ENCODE measurements around the gene RBM11.
A peak's percentile ranks its signal among the peaks of the same experiment; 100 is the strongest.
"Not testable (repeated sequence)": the region's sequence is repeated elsewhere in the genome, so short reads cannot be mapped to it uniquely, and the experiment has no call there.

Gene RBM11
- 0.61 to 2.1 (median 1.1) reads per million in 9 experiments for total RNA-seq

GRCh38 chr21:14215971-14216641 is at the start of gene RBM11:
Gene RBM11, plus strand, starts transcription at chr21:14216157. Its CDS starts 30 bp downstream, at chr21:14216187.
- Mint-ChIP-seq H3K4me1 (ENCODE audit: low read depth in 2 of 2) (peaks cover 0 to 6% of the 10 kb centered on the region in 2 donors), H3K4me3 (peak within 1 kb of the TSS; percentile 75 to 81), H3K9me3 (no peaks in the 10 kb centered on the region), H3K36me3 (ENCODE audit: insufficient read depth) (no peaks in the 10 kb centered on the region), H3K27ac (no peak within 1 kb of the TSS), H3K27me3 (peaks cover 17 to 24% of the 10 kb centered on the region in 2 donors)
- DNase-seq = peak; percentile 37 to 43 (median 42)
- ATAC-seq (replicated peaks) = peak; percentile 91

GRCh38 chr21:14166463-14167223 is 49.3 kb upstream of the RBM11 start:
- not testable (repeated sequence) for H3K9me3 Mint-ChIP-seq; H3K4me1 Mint-ChIP-seq (ENCODE audit: low read depth in 2 of 2); H3K36me3 Mint-ChIP-seq (ENCODE audit: insufficient read depth); DNase-seq; H3K27ac Mint-ChIP-seq; H3K27me3 Mint-ChIP-seq; H3K4me3 Mint-ChIP-seq; ATAC-seq (replicated peaks)

GRCh38 chr21:14206222-14206621 is 9.7 kb upstream of the RBM11 start:
- Mint-ChIP-seq H3K27ac (no peak overlapping the region), H3K4me3 (no peak overlapping the region), H3K27me3 (peaks cover 0 to 4% of the 10 kb centered on the region in 2 donors), H3K9me3 (no peaks in the 10 kb centered on the region), H3K4me1 (ENCODE audit: low read depth in 2 of 2) (no peaks in the 10 kb centered on the region), H3K36me3 (ENCODE audit: insufficient read depth) (no peaks in the 10 kb centered on the region)
- ATAC-seq (replicated peaks) (no peak), DNase-seq (no peak)

- no peak for ATAC-seq (replicated peaks)
- DNase-seq = no peak
- Mint-ChIP-seq H3K4me1 (ENCODE audit: low read depth in 2 of 2) (no peaks in the 10 kb centered on the region), H3K27ac (no peak within 1 kb of the TSS), H3K4me3 (no peak within 1 kb of the TSS), H3K27me3 (peaks cover 10 to 19% of the 10 kb centered on the region in 2 donors), H3K9me3 (no peaks in the 10 kb centered on the region), H3K36me3 (ENCODE audit: insufficient read depth) (no peaks in the 10 kb centered on the region)
Observed at GRCh38 chr21:14210738-14211137, 5.2 kb upstream of the RBM11 start, which contains the start of gene LIPI. Gene LIPI, minus strand, starts transcription at chr21:14210955. Its CDS starts 110 bp downstream, at chr21:14210845.

- Mint-ChIP-seq H3K27ac (no peak overlapping the region), H3K9me3 (no peaks in the 10 kb centered on the region), H3K27me3 (peaks cover 17 to 28% of the 10 kb centered on the region in 2 donors), H3K36me3 (ENCODE audit: insufficient read depth) (no peaks in the 10 kb centered on the region), H3K4me1 (ENCODE audit: low read depth in 2 of 2) (peaks cover 0 to 6% of the 10 kb centered on the region in 2 donors), H3K4me3 (no peak overlapping the region)
- DNase-seq (no peak), ATAC-seq (replicated peaks) (no peak)
Observed at GRCh38 chr21:14213164-14213563, 2.8 kb upstream of the RBM11 start.

- Mint-ChIP-seq H3K4me3 (no peak overlapping the region), H3K9me3 (peaks cover under 1% of the 10 kb centered on the region in 2 donors), H3K4me1 (ENCODE audit: low read depth in 2 of 2) (no peaks in the 10 kb centered on the region), H3K27me3 (peaks cover 0 to under 1% of the 10 kb centered on the region in 2 donors), H3K36me3 (ENCODE audit: insufficient read depth) (no peaks in the 10 kb centered on the region), H3K27ac (no peak overlapping the region)
- ATAC-seq (replicated peaks) (no peak), DNase-seq (no peak)
Observed at GRCh38 chr21:14223365-14223764, 7.4 kb downstream of the RBM11 start.

- H3K4me3 Mint-ChIP-seq = no peak overlapping the region
- H3K27ac Mint-ChIP-seq = no peak overlapping the region
- no peaks in the 10 kb centered on the region for H3K36me3 Mint-ChIP-seq (ENCODE audit: insufficient read depth)
Observed at GRCh38 chr21:14229399-14229798, 13.4 kb downstream of the RBM11 start.

GRCh38 chr21:14235101-14235500 is 19.1 kb downstream of the RBM11 start:
- no peaks in the 10 kb centered on the region for H3K9me3 Mint-ChIP-seq
- H3K36me3 Mint-ChIP-seq (ENCODE audit: insufficient read depth) = no peaks in the 10 kb centered on the region
- ATAC-seq (replicated peaks) (no peak), DNase-seq (no peak)
- H3K27ac Mint-ChIP-seq = no peak overlapping the region
- H3K4me3 Mint-ChIP-seq = no peak overlapping the region
- H3K27me3 Mint-ChIP-seq = peaks cover 7 to 11% of the 10 kb centered on the region in 2 donors
- no peaks in the 10 kb centered on the region for H3K4me1 Mint-ChIP-seq (ENCODE audit: low read depth in 2 of 2)

More at GRCh38 chr21:14229399-14229798, 13.4 kb downstream of the RBM11 start:
- no peak for DNase-seq
- no peak for ATAC-seq (replicated peaks)
- Mint-ChIP-seq H3K27me3 (peaks cover 3 to 10% of the 10 kb centered on the region in 2 donors), H3K9me3 (peaks cover 8 to 9% of the 10 kb centered on the region in 2 donors), H3K4me1 (ENCODE audit: low read depth in 2 of 2) (no peaks in the 10 kb centered on the region)

GRCh38 chr21:14236180-14236579 is 20.2 kb downstream of the RBM11 start:
- no peaks in the 10 kb centered on the region for H3K36me3 Mint-ChIP-seq (ENCODE audit: insufficient read depth)
- no peak for ATAC-seq (replicated peaks)
- no peak overlapping the region for H3K27ac Mint-ChIP-seq
- peaks cover 7 to 11% of the 10 kb centered on the region in 2 donors for H3K27me3 Mint-ChIP-seq
- no peak overlapping the region for H3K4me3 Mint-ChIP-seq
- no peaks in the 10 kb centered on the region for H3K9me3 Mint-ChIP-seq
- no peak for DNase-seq
- H3K4me1 Mint-ChIP-seq (ENCODE audit: low read depth in 2 of 2) = no peaks in the 10 kb centered on the region

GRCh38 chr21:14239281-14239680 is 23.3 kb downstream of the RBM11 start:
- H3K27me3 Mint-ChIP-seq = peaks cover 5 to 14% of the 10 kb centered on the region in 2 donors
- H3K4me1 Mint-ChIP-seq (ENCODE audit: low read depth in 2 of 2) = no peaks in the 10 kb centered on the region
- H3K9me3 Mint-ChIP-seq = no peaks in the 10 kb centered on the region
- DNase-seq = no peak
- no peak for ATAC-seq (replicated peaks)
- H3K27ac Mint-ChIP-seq = no peak overlapping the region
- no peaks in the 10 kb centered on the region for H3K36me3 Mint-ChIP-seq (ENCODE audit: insufficient read depth)
- H3K4me3 Mint-ChIP-seq = no peak overlapping the region

GRCh38 chr21:14241297-14241696 is 25.3 kb downstream of the RBM11 start:
- ATAC-seq (replicated peaks) = no peak
- Mint-ChIP-seq H3K27ac (no peak overlapping the region), H3K4me3 (no peak overlapping the region)

GRCh38 chr21:14243461-14243860 is 27.5 kb downstream of the RBM11 start:
- H3K27ac Mint-ChIP-seq = no peak overlapping the region
- peaks cover 17 to 21% of the 10 kb centered on the region in 2 donors for H3K27me3 Mint-ChIP-seq
- H3K9me3 Mint-ChIP-seq = no peaks in the 10 kb centered on the region
- H3K4me1 Mint-ChIP-seq (ENCODE audit: low read depth in 2 of 2) = no peaks in the 10 kb centered on the region
- ATAC-seq (replicated peaks) = no peak
- no peaks in the 10 kb centered on the region for H3K36me3 Mint-ChIP-seq (ENCODE audit: insufficient read depth)
- H3K4me3 Mint-ChIP-seq = no peak overlapping the region
- no peak for DNase-seq

More at GRCh38 chr21:14241297-14241696, 25.3 kb downstream of the RBM11 start:
- no peak for DNase-seq
- H3K4me1 Mint-ChIP-seq (ENCODE audit: low read depth in 2 of 2) = no peaks in the 10 kb centered on the region
- H3K27me3 Mint-ChIP-seq = peaks cover 3 to 15% of the 10 kb centered on the region in 2 donors
- no peaks in the 10 kb centered on the region for H3K9me3 Mint-ChIP-seq
- H3K36me3 Mint-ChIP-seq (ENCODE audit: insufficient read depth) = no peaks in the 10 kb centered on the region

- Mint-ChIP-seq H3K4me3 (no peak overlapping the region), H3K36me3 (ENCODE audit: insufficient read depth) (no peaks in the 10 kb centered on the region), H3K27ac (no peak overlapping the region), H3K4me1 (ENCODE audit: low read depth in 2 of 2) (no peaks in the 10 kb centered on the region), H3K27me3 (peaks cover 21% of the 10 kb centered on the region in 2 donors), H3K9me3 (no peaks in the 10 kb centered on the region)
- no peak for ATAC-seq (replicated peaks)
- DNase-seq = no peak
Observed at GRCh38 chr21:14243874-14244273, 27.9 kb downstream of the RBM11 start.

GRCh38 chr21:14244911-14245310 is 29.0 kb downstream of the RBM11 start:
- no peak for ATAC-seq (replicated peaks)
- no peaks in the 10 kb centered on the region for H3K4me1 Mint-ChIP-seq (ENCODE audit: low read depth in 2 of 2)

More at GRCh38 chr21:14244911-14245310, 29.0 kb downstream of the RBM11 start:
- Mint-ChIP-seq H3K27ac (no peak overlapping the region), H3K9me3 (no peaks in the 10 kb centered on the region), H3K4me3 (no peak overlapping the region), H3K36me3 (ENCODE audit: insufficient read depth) (no peaks in the 10 kb centered on the region), H3K27me3 (peaks cover 21 to 25% of the 10 kb centered on the region in 2 donors)
- DNase-seq = no peak
